Kidney (tissue), 14 donors: Measurements from ENCODE around the gene PPP1R14C. TPM values are rescaled to one million over a fixed set of nuclear protein-coding genes. Genes with fewer than 3 reads are reported as not detected.

Experiments used
- DNase-seq, 5 donors: peaks; one replicate each; pipeline ENCODE4 v3.0.0-alpha.2; 2013 to 2020
- FAIRE-seq: peaks from 2 replicates; lab custom pipeline; 2012; peaks lifted over from hg19 to GRCh38; lab: Jason Lieb, UNC
- H3K27ac ChIP-seq, 2 donors: one replicate each; pipeline ENCODE4 v1.7.0; 2013; ENCODE audit warnings: low read depth in 2 of 2, low read length in 2 of 2, inconsistent platforms in 1 of 2
- H3K27me3 ChIP-seq: one replicate; pipeline ENCODE4 v1.7.1; 2013; ENCODE audit warnings: low read length, inconsistent platforms; ENCODE audit not compliant: control insufficient read depth, insufficient read depth
- H3K36me3 ChIP-seq, 3 donors: one replicate each; pipeline versions ENCODE4 v1.7.0 to v1.7.1; 2013; ENCODE audit warnings: low read length in 3 of 3, control low read depth in 1 of 3, inconsistent platforms in 1 of 3; ENCODE audit not compliant: insufficient read depth in 3 of 3, control insufficient read depth in 2 of 3
- H3K4me1 ChIP-seq, 3 donors: one replicate each; pipeline versions ENCODE4 v1.7.0 to v1.7.1; 2013; ENCODE audit warnings: low read length in 3 of 3, inconsistent platforms in 1 of 3, low read depth in 1 of 3; ENCODE audit not compliant: control insufficient read depth in 2 of 3, insufficient read depth in 2 of 3
- H3K4me3 ChIP-seq, 3 donors: one replicate each; pipeline versions ENCODE4 v1.7.0 to v1.8.1; 2013; ENCODE audit warnings: low read length in 3 of 3, control low read depth in 1 of 3, inconsistent platforms in 1 of 3
- H3K9ac ChIP-seq, 3 donors: one replicate each; pipeline versions ENCODE4 v1.7.0 to v1.7.1; 2013; ENCODE audit warnings: low read length in 3 of 3, control low read depth in 1 of 3, inconsistent platforms in 1 of 3
- H3K9me3 ChIP-seq, 3 donors: one replicate each; pipeline versions ENCODE4 v1.7.0 to v1.7.1; 2013; ENCODE audit warnings: low read length in 3 of 3, control low read depth in 1 of 3, inconsistent platforms in 1 of 3; ENCODE audit not compliant: control insufficient read depth in 2 of 3, insufficient read depth in 1 of 3
- CTCF ChIP-seq: IDR thresholded peaks from 3 replicates; pipeline ENCODE4 v1.5.1; 2012; ENCODE audit warnings: mild to moderate bottlenecking, moderate library complexity, borderline replicate concordance; ENCODE audit not compliant: insufficient read depth; ENCODE audit errors: extremely low read depth
- intact Hi-C: fragments of 100-400 bp; cut with DNase I; formaldehyde crosslinking; loops from one replicate; pipeline ENCODE4 v1.11.1; 2022
- polyA plus RNA-seq: library from polyadenylated mRNA; stranded (reverse); fragments of 350-450 nt; fragmentation: Illumina TruSeq; extraction: RNeasy Lipid Tissue Mini Kit (QIAGEN cat#74804); gene quantifications from one replicate; pipeline ENCODE4 v1.2.3, GENCODE V29; 2014; ENCODE audit warnings: low read depth, low replicate concordance; ENCODE audit not compliant: insufficient read depth
- total RNA-seq: library from RNA; stranded (reverse); fragmentation: NEBNext Ultra II Directional; extraction: Animal tissue kit (Norgen Biotek cat#: 25700); gene quantifications from one replicate; pipeline ENCODE4 v1.2.1, GENCODE V29; 2021
- donor health status: control.
- donor health status: control.
- donor health status: control.
- donor health status: control.
- donor health status: control.
- donor health status: DM: yes; HTN: yes; CAD: no.
- donor health status: Normal renal cell carcinoma (clear cell type).

Gene PPP1R14C
- total and polyA plus RNA-seq, 2 donors from 2014 or later: 6.5 to 15.8 TPM

DNA sequence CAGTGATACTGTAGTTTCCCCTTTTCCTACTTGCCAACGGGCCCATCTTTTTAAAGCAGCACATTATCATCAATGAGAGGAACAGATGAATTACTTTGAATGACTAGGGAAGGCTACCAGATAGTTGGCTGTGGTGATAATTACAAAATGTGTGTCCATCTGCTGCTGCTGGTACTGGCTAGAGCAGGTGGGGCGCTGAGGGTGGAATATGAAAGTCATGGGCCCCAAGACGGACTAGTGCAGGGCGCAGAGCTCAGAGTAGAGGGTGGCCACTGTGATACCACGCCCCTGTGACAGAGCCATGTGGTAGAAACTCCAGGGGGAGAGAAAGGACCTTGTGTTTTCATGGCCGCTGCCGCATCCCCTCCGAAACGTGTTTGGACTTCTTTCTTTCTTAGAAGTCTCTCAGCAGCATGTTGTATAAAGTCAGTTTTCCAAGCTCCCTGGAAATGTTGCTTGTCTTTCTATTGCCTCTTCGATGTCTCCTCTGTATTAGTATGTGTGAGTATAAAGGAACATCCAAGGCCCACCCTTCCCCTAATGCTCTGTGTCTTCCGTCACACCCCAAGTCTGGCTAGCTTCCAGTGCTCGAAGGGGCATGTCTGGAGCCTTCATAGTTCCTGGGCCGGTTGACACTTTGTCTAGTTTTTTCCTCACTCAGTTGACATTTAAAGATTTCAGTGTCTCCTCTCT, 88.1 kb downstream of the PPP1R14C start:
- FAIRE-seq (no peak), DNase-seq (no peak)
- no peaks in the 10 kb centered on the region for H3K36me3 ChIP-seq
- no peak overlapping the region for H3K4me3 ChIP-seq
- intact Hi-C loops: no loop called here
- no peaks in the 10 kb centered on the region for H3K9me3 ChIP-seq
- no peak for TF ChIP-seq CTCF
- H3K9ac ChIP-seq: no peak overlapping the region
- no peaks in the 10 kb centered on the region for H3K27me3 ChIP-seq
- no peaks in the 10 kb centered on the region for H3K4me1 ChIP-seq
- H3K27ac ChIP-seq: no peak overlapping the region

- H3K4me1 ChIP-seq: no peaks in the 10 kb centered on the region
- DNase-seq (no peak), FAIRE-seq (no peak)
- intact Hi-C loops: no loop called here
- no peaks in the 10 kb centered on the region for H3K27me3 ChIP-seq
- no peak for TF ChIP-seq CTCF
- no peak overlapping the region for H3K27ac ChIP-seq
- H3K36me3 ChIP-seq: no peaks in the 10 kb centered on the region
- H3K9me3 ChIP-seq: no peaks in the 10 kb centered on the region
- H3K4me3 ChIP-seq: no peak overlapping the region
- H3K9ac ChIP-seq: no peak overlapping the region
These were observed 88.6 kb downstream of the PPP1R14C start for GRCh38 chr6:150231525-150231850.

DNA sequence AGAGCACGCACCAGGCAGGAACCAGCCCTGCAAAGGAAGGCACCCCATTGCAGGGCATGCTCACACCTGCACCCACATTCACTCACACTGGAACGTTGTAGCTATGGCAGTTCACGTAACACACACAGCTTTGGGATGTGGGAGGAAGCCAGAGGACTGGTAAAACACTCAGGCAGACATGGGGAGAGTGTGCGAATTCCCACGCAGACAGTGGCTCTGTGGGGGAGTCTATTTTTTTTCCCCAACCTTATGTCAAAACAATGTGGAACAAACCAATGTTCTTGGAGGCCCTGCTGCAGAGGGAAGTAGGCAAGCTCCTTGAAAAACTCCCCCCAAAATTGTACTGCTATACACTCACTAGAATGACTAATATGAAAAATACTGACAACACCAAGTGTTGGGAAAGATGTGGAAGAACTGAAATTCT, 91.0 kb downstream of the PPP1R14C start:
- Histone ChIP-seq H3K4me3 (no peak overlapping the region), H3K27me3 (no peaks in the 10 kb centered on the region), H3K27ac (no peak overlapping the region), H3K4me1 (peaks cover 0 to 6% (median 5%) of the 10 kb centered on the region in 3 donors), H3K9ac (no peak overlapping the region), H3K9me3 (no peaks in the 10 kb centered on the region), H3K36me3 (no peaks in the 10 kb centered on the region)
- DNase-seq: no peak
- intact Hi-C loops: no loop called here
- FAIRE-seq: no peak
- TF ChIP-seq CTCF: no peak

- intact Hi-C loops: no loop called here
- no peaks in the 10 kb centered on the region for H3K27me3 ChIP-seq
- H3K4me3 ChIP-seq: no peak overlapping the region
- DNase-seq: no peak
- no peak overlapping the region for H3K9ac ChIP-seq
- peaks cover 0 to 8% (median 5%) of the 10 kb centered on the region in 3 donors for H3K4me1 ChIP-seq
- no peak for TF ChIP-seq CTCF
- H3K9me3 ChIP-seq: no peaks in the 10 kb centered on the region
- no peak overlapping the region for H3K27ac ChIP-seq
- H3K36me3 ChIP-seq: no peaks in the 10 kb centered on the region
- FAIRE-seq: no peak
These were observed 92.4 kb downstream of the PPP1R14C start for GRCh38 chr6:150235218-150235617.
